ENCODE results near the gene SEC14L2. TPM values are rescaled to one million over a fixed set of nuclear protein-coding genes. Genes with fewer than 3 reads are reported as not detected.
A peak's percentile ranks its signal among the peaks of the same experiment; 100 is the strongest.

SEC14L2 gene
- total and polyA plus RNA-seq, 10 of the 15 experiments (the other 5 are each of a cell fraction or from before 2014, with no cell fraction given) = 0.08 to 4.0 (median 0.48) TPM

DNA sequence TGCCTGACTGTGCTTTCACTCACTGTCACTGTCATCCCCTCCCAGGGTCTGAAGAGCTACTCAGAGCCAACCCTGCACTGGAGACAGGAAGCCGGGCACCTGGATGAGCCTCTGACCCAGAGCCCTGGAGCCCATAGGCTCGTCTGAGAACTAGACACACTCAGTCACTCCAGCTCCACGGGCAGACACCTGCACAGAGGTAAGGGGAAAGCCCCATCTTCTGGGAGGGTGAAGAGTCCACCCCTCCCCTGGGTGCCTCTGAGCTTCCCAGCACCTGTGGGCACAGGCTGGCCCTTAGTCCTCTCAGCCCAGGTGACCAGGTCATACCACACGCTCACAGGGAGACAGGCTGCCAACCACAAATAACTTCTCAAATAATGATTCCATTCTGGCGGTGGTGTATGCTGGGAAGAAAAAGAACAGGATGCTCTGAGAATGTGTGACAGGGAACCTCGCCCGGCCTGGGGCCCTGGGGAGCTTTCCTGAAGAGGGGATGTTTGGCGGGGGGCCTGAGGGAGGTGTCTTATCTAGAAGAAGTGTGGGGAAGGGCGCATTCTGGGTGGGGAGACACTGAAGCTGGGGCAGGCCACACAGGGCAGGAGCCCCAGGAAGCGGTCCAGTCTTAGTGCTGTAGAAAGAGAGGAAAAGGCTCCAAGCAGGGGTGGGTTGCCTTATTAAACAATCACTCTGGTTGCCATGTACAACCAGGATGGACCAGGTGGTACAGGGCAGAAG, 34.7 kb upstream of the SEC14L2 start (continued):
- TF ChIP-seq, protein P1, sequence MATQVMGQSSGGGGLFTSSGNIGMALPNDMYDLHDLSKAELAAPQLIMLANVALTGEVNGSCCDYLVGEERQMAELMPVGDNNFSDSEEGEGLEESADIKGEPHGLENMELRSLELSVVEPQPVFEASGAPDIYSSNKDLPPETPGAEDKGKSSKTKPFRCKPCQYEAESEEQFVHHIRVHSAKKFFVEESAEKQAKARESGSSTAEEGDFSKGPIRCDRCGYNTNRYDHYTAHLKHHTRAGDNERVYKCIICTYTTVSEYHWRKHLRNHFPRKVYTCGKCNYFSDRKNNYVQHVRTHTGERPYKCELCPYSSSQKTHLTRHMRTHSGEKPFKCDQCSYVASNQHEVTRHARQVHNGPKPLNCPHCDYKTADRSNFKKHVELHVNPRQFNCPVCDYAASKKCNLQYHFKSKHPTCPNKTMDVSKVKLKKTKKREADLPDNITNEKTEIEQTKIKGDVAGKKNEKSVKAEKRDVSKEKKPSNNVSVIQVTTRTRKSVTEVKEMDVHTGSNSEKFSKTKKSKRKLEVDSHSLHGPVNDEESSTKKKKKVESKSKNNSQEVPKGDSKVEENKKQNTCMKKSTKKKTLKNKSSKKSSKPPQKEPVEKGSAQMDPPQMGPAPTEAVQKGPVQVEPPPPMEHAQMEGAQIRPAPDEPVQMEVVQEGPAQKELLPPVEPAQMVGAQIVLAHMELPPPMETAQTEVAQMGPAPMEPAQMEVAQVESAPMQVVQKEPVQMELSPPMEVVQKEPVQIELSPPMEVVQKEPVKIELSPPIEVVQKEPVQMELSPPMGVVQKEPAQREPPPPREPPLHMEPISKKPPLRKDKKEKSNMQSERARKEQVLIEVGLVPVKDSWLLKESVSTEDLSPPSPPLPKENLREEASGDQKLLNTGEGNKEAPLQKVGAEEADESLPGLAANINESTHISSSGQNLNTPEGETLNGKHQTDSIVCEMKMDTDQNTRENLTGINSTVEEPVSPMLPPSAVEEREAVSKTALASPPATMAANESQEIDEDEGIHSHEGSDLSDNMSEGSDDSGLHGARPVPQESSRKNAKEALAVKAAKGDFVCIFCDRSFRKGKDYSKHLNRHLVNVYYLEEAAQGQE (IDR thresholded peaks at IDR 0.05; ENCODE audit: low read depth, low read length) = no peak
- no peak for TF ChIP-seq JUNB (IDR thresholded peaks at IDR 0.05)
- no peak for TF ChIP-seq SMARCA5 (IDR thresholded peaks at IDR 0.05)
- TF ChIP-seq NBN (IDR thresholded peaks at IDR 0.05) = no peak

DNA sequence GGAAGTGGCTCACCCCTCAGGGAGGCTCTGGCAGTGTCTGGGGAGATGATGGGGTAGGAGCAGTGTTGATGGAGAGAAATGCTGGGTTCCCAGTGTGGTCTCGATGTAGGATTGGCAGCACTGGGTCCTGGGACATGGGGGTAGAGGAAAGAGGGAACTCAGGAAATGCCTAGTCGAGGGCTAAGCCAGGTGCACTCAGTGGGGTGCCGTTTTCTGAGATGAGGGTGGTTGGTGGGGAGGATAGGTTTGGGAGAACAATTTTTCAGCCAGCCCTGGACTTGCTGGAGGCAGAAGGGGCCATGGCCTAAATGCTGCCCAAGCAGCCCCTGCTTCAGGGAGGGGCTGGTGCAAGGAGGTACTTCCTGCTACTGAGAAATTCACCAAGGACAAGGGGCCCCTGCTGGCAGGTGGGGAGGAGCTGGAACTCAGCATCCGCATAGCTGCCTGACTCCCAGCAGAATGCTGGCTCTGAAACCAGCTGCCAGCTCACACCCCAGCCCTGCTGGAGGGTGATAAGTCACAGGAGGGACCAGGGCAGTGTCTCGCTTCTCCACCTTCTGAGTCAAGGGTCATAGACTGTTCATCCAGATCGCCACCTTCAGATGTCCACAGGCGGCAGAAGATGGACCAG, 34.1 kb upstream of the SEC14L2 start:
- no peak overlapping the region for H3K4me2 ChIP-seq (ENCODE audit: control insufficient read depth, insufficient read depth)
- H3K4me3 ChIP-seq = no peak overlapping the region
- H3K27me3 ChIP-seq (replicated peaks in 1 of 2; ENCODE audit: control insufficient read depth in 2 of 2, insufficient read depth in 2 of 2, low read length in 1 of 2) = no peaks in the 10 kb centered on the region
- H3K9ac ChIP-seq (ENCODE audit: control insufficient read depth, insufficient read depth, low read length) = no peak overlapping the region
- in situ Hi-C loops (cut with MboI) = no loop called here
- 54% methylated on average over 7 of the region's 7 CpGs for WGBS (ENCODE audit: insufficient coverage, insufficient replicate concordance, low lambda C conversion rate, missing lambda C conversion rate)
- intact Hi-C loops (cut with micrococcal nuclease; ENCODE audit: unreplicated experiment) = no loop called here
- SMC1A ChIA-PET (ENCODE audit: uncharacterized antibody, unreplicated experiment) = interaction anchor here (1.3 kb wide), 1 partner anchor 75 kb away, joined by 4 read pairs; no protein-coding TSS in a partner anchor
- ATAC-seq = peak; percentile 32
- H3K4me1 ChIP-seq (ENCODE audit: control insufficient read depth, insufficient read depth, low read length) = no peaks in the 10 kb centered on the region
- RAD21 ChIA-PET (ENCODE audit: unreplicated experiment) = interaction anchor here (1.0 kb wide), 1 partner anchor 74 kb away, joined by 3 read pairs; no protein-coding TSS in a partner anchor
- no peak for FAIRE-seq
- no peak overlapping the region for H3K27ac ChIP-seq (ENCODE audit: control insufficient read depth, insufficient read depth)
- no peaks in the 10 kb centered on the region for H3K36me3 ChIP-seq (ENCODE audit: control insufficient read depth in 2 of 2, insufficient read depth in 2 of 2, low read length in 1 of 2)
- no peaks in the 10 kb centered on the region for H3K9me3 ChIP-seq (replicated peaks; ENCODE audit: control insufficient read depth, insufficient read depth, low read length)
- CTCF ChIA-PET = interaction anchor here (4.8 kb wide), 1 partner anchor 75 kb away, joined by 24 read pairs; no protein-coding TSS in a partner anchor
- no peak for DNase-seq (ENCODE audit: low read depth, low spot score)
- H3K79me2 ChIP-seq (ENCODE audit: control insufficient read depth, insufficient read depth, low read length) = no peaks in the 10 kb centered on the region
- H2AFZ ChIP-seq (ENCODE audit: control insufficient read depth, low read depth, low read length) = no peak overlapping the region
- POLR2A ChIA-PET = interaction anchor here (0.6 kb wide), 1 partner anchor 104 kb away, joined by 3 read pairs; no protein-coding TSS in a partner anchor
- BruUV-seq (replicated peaks) = no TSS peak
- H4K20me1 ChIP-seq (ENCODE audit: control insufficient read depth, insufficient read depth) = no peaks in the 10 kb centered on the region
- TF ChIP-seq SPI1 (IDR thresholded peaks at IDR 0.05; ENCODE audit: borderline replicate concordance, insufficient read depth, low read depth, low read length) (no peak), YY1 (IDR thresholded peaks at IDR 0.05; ENCODE audit: low read depth, low read length) (no peak), MEF2A (IDR thresholded peaks at IDR 0.05; ENCODE audit: insufficient read depth, low read depth, low read length) (no peak), NR2C2 (IDR thresholded peaks at IDR 0.05; ENCODE audit: borderline replicate concordance, control insufficient read depth, insufficient read length, low read depth) (no peak), CHD2 (IDR thresholded peaks at IDR 0.05; ENCODE audit: borderline replicate concordance, low read depth, low read length) (no peak), FOXM1 (IDR thresholded peaks at IDR 0.05; ENCODE audit: low read depth, low read length) (no peak), BHLHE40 (IDR thresholded peaks at IDR 0.05; ENCODE audit: borderline replicate concordance in 1 of 2, low read depth in 2 of 2, low read length in 1 of 2) (no peak), NFYA (IDR thresholded peaks at IDR 0.05; ENCODE audit: borderline replicate concordance, low read depth, low read length) (no peak)
- TF ChIP-seq, protein P2, sequence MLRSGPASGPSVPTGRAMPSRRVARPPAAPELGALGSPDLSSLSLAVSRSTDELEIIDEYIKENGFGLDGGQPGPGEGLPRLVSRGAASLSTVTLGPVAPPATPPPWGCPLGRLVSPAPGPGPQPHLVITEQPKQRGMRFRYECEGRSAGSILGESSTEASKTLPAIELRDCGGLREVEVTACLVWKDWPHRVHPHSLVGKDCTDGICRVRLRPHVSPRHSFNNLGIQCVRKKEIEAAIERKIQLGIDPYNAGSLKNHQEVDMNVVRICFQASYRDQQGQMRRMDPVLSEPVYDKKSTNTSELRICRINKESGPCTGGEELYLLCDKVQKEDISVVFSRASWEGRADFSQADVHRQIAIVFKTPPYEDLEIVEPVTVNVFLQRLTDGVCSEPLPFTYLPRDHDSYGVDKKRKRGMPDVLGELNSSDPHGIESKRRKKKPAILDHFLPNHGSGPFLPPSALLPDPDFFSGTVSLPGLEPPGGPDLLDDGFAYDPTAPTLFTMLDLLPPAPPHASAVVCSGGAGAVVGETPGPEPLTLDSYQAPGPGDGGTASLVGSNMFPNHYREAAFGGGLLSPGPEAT (IDR thresholded peaks at IDR 0.05; ENCODE audit: low read depth) = no peak
- TF ChIP-seq, protein P3, sequence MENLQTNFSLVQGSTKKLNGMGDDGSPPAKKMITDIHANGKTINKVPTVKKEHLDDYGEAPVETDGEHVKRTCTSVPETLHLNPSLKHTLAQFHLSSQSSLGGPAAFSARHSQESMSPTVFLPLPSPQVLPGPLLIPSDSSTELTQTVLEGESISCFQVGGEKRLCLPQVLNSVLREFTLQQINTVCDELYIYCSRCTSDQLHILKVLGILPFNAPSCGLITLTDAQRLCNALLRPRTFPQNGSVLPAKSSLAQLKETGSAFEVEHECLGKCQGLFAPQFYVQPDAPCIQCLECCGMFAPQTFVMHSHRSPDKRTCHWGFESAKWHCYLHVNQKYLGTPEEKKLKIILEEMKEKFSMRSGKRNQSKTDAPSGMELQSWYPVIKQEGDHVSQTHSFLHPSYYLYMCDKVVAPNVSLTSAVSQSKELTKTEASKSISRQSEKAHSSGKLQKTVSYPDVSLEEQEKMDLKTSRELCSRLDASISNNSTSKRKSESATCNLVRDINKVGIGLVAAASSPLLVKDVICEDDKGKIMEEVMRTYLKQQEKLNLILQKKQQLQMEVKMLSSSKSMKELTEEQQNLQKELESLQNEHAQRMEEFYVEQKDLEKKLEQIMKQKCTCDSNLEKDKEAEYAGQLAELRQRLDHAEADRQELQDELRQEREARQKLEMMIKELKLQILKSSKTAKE (IDR thresholded peaks at IDR 0.05; ENCODE audit: low read depth, poor library complexity, severe bottlenecking) = no peak

Measured in GM12878 (cell line).